Left cardiac atrium (tissue), 4 donors: ENCODE results near the gene PLEKHA4. TPM values are rescaled to one million over a fixed set of nuclear protein-coding genes. Genes with fewer than 3 reads are reported as not detected.
A peak's percentile ranks its signal among the peaks of the same experiment; 100 is the strongest.

Experiments
- ATAC-seq, 2 donors: fragments of 200-7000 bp; cut with Tn5 transposase; one replicate each; pipeline ENCODE4 v1.9.1; 2020; ENCODE audit warnings: mild to moderate bottlenecking in 2 of 2, moderate library complexity in 2 of 2
- DNase-seq: peaks from one replicate; pipeline ENCODE4 v3.0.0-alpha.2; 2020
- intact Hi-C, 2 donors: fragments of 100-400 bp; cut with DNase I; formaldehyde crosslinking; loops; one replicate each; pipeline versions ENCODE4 v1.14.1 to v1.15.1; 2022 to 2023
- total RNA-seq, 2 donors: library from RNA; stranded (reverse); fragmentation: NEBNext Ultra II Directional; extraction: Animal tissue kit (Norgen Biotek cat#: 25700); gene quantifications; one replicate each; pipeline ENCODE4 v1.2.1, GENCODE V29; 2021
- donor health status: DM: no; HTN: yes; CAD: no.
- donor health status: DM: no; HTN: yes; CAD: no; lungs with severe emphysema.
- donor health status: DM: yes; HTN: yes; CAD: no.
- donor health status: Dilated cardiomyopathy.

The PLEKHA4 gene
- total RNA-seq, 2 donors from 2014 or later = 29.6 to 67.1 TPM

GRCh38 chr19:48841571-48841970 is 26.8 kb downstream of the PLEKHA4 start:
- intact Hi-C loops = loop anchor here in 1 of 2 donors (10.0 kb wide), 1 partner anchor 197 kb away; the partner anchor contains the start of gene CA11

GRCh38 chr19:48841047-48841446 is 27.4 kb downstream of the PLEKHA4 start:
- intact Hi-C loops = loop anchor here in 1 of 2 donors (10.0 kb wide), 1 partner anchor 196 kb away; the partner anchor contains the start of gene CA11
- no peak for ATAC-seq
- no peak for DNase-seq

More at GRCh38 chr19:48841571-48841970, 26.8 kb downstream of the PLEKHA4 start:
- DNase-seq (no peak), ATAC-seq (no peak)

- intact Hi-C loops = loop anchor here in 1 of 2 donors (2.0 to 10.0 kb wide), 2 partner anchors 43 to 163 kb away; partner anchors contain the start of gene NTN5
- DNase-seq (no peak), ATAC-seq (no peak)
Observed at GRCh38 chr19:48837687-48838086, 30.7 kb downstream of the PLEKHA4 start.

GRCh38 chr19:48837051-48837524 is 31.3 kb downstream of the PLEKHA4 start:
- intact Hi-C loops = loop anchor here in 1 of 2 donors (2.0 to 10.0 kb wide), 2 partner anchors 42 to 162 kb away; partner anchors contain the start of gene NTN5
- ATAC-seq (peak; percentile 91 to 94), DNase-seq (peak; percentile 94)

GRCh38 chr19:48836089-48837017 is 32.1 kb downstream of the PLEKHA4 start, which contains the start of gene HSD17B14:
HSD17B14 (minus strand) TSS chr19:48836491; CDS start chr19:48836411, 80 bp downstream.
- ATAC-seq = peak; percentile 22 to 37
- intact Hi-C loops = loop anchor here in 1 of 2 donors (2.0 to 10.0 kb wide), 2 partner anchors 42 to 162 kb away; partner anchors contain the start of gene NTN5
- peak; percentile 55 for DNase-seq

GRCh38 chr19:48835734-48836088 is 32.7 kb downstream of the PLEKHA4 start:
- ATAC-seq (peak; percentile 89 to 93), DNase-seq (peak; percentile 93)
- intact Hi-C loops = loop anchor here (1.0 to 10.0 kb wide), 3 partner anchors 40 to 161 kb away; partner anchors contain the start of gene NTN5 (in 1 of the 2)

GRCh38 chr19:48833977-48834376 is 34.4 kb downstream of the PLEKHA4 start:
- intact Hi-C loops = loop anchor here in 1 of 2 donors (10.0 kb wide), 1 partner anchor 159 kb away; the partner anchor contains the start of gene NTN5
- ATAC-seq (no peak), DNase-seq (no peak)

GRCh38 chr19:48833049-48833448 is 35.4 kb downstream of the PLEKHA4 start:
- ATAC-seq (no peak), DNase-seq (no peak)
- intact Hi-C loops = loop anchor here in 1 of 2 donors (10.0 kb wide), 1 partner anchor 158 kb away; the partner anchor contains the start of gene NTN5

GRCh38 chr19:48830965-48831364 is 37.5 kb downstream of the PLEKHA4 start:
- DNase-seq = no peak
- ATAC-seq = no peak
- intact Hi-C loops = loop anchor here in 1 of 2 donors (10.0 kb wide), 1 partner anchor 156 kb away; the partner anchor contains the start of gene NTN5

GRCh38 chr19:48830088-48830487 is 38.3 kb downstream of the PLEKHA4 start:
- DNase-seq = no peak
- intact Hi-C loops = loop anchor here in 1 of 2 donors (10.0 kb wide), 1 partner anchor 155 kb away; the partner anchor contains the start of gene NTN5
- no peak for ATAC-seq

- intact Hi-C loops = no loop called here
- DNase-seq (no peak), ATAC-seq (no peak)
Observed at GRCh38 chr19:48826606-48827020, 41.8 kb downstream of the PLEKHA4 start.

GRCh38 chr19:48822514-48822913 is 45.9 kb downstream of the PLEKHA4 start:
- no peak for ATAC-seq
- intact Hi-C loops = no loop called here
- DNase-seq = no peak

GRCh38 chr19:48821633-48822032 is 46.8 kb downstream of the PLEKHA4 start:
- no peak for ATAC-seq
- intact Hi-C loops = no loop called here
- no peak for DNase-seq

GRCh38 chr19:48819366-48819816 is 49.0 kb downstream of the PLEKHA4 start:
- intact Hi-C loops = no loop called here
- DNase-seq (peak; percentile 90), ATAC-seq (peak; percentile 96 to 97)

- no peak for ATAC-seq
- no peak for DNase-seq
- intact Hi-C loops = no loop called here
Observed at GRCh38 chr19:48818234-48818820, 50.1 kb downstream of the PLEKHA4 start.

GRCh38 chr19:48817585-48818124 is 50.8 kb downstream of the PLEKHA4 start:
- intact Hi-C loops = no loop called here
- DNase-seq (no peak), ATAC-seq (no peak)

GRCh38 chr19:48815870-48816501 is 52.4 kb downstream of the PLEKHA4 start:
- intact Hi-C loops = no loop called here
- DNase-seq (no peak), ATAC-seq (no peak)

- DNase-seq (no peak), ATAC-seq (no peak)
- intact Hi-C loops = no loop called here
Observed at GRCh38 chr19:48814895-48815294, 53.5 kb downstream of the PLEKHA4 start.
